Putamen (tissue), 1 donor: ENCODE results near the gene XPO6.
A peak's percentile ranks its signal among the peaks of the same experiment; 100 is the strongest.
"Not testable (repeated sequence)": the region's sequence is repeated elsewhere in the genome, so short reads cannot be mapped to it uniquely, and the experiment has no call there.

Experiments used
- DNase-seq: peaks from one replicate; pipeline ENCODE4 v3.0.0-alpha.2; 2016; ENCODE audit warnings: low spot score

XPO6 gene

GRCh38 chr16:28211758-28212531, at the start of gene XPO6:
Gene XPO6 (minus strand): TSS chr16:28211965. CDS start chr16:28211368, 597 bp downstream.
- DNase-seq = peak; percentile 94

- DNase-seq = no peak
Measured at GRCh38 chr16:28260193-28260592, 48.4 kb upstream of the XPO6 start.

GRCh38 chr16:28259781-28260150, 48.0 kb upstream of the XPO6 start:
- DNase-seq = no peak

GRCh38 chr16:28259091-28259780, 47.5 kb upstream of the XPO6 start:
- no peak for DNase-seq

GRCh38 chr16:28258567-28258966, 46.8 kb upstream of the XPO6 start:
- DNase-seq = no peak

GRCh38 chr16:28257256-28257655, 45.5 kb upstream of the XPO6 start:
- DNase-seq = no peak

GRCh38 chr16:28255838-28256237, 44.1 kb upstream of the XPO6 start:
- no peak for DNase-seq

- DNase-seq = no peak
Measured at GRCh38 chr16:28254158-28254557, 42.4 kb upstream of the XPO6 start.

GRCh38 chr16:28250999-28251398, 39.2 kb upstream of the XPO6 start:
- DNase-seq = no peak

- DNase-seq = not testable (repeated sequence)
Measured at GRCh38 chr16:28249483-28249882, 37.7 kb upstream of the XPO6 start.

- no peak for DNase-seq
Measured at GRCh38 chr16:28241924-28242323, 30.2 kb upstream of the XPO6 start.

- no peak for DNase-seq
Measured at GRCh38 chr16:28237754-28238357, 26.1 kb upstream of the XPO6 start.

- DNase-seq = no peak
Measured at GRCh38 chr16:28231763-28232162, 20.0 kb upstream of the XPO6 start.

- not testable (repeated sequence) for DNase-seq
Measured at GRCh38 chr16:28223909-28224308, 12.1 kb upstream of the XPO6 start.

GRCh38 chr16:28219777-28220176, 8.0 kb upstream of the XPO6 start:
- DNase-seq = not testable (repeated sequence)

- no peak for DNase-seq
Measured at GRCh38 chr16:28219282-28219681, 7.5 kb upstream of the XPO6 start.

GRCh38 chr16:28218109-28218508, 6.3 kb upstream of the XPO6 start:
- no peak for DNase-seq

GRCh38 chr16:28217326-28217725, 5.6 kb upstream of the XPO6 start:
- no peak for DNase-seq

- DNase-seq = no peak
Measured at GRCh38 chr16:28213396-28213795, 1.6 kb upstream of the XPO6 start.

GRCh38 chr16:28212532-28212873, 738 bp upstream of the XPO6 start:
- no peak for DNase-seq

- DNase-seq = peak; percentile 43
Measured at GRCh38 chr16:28210979-28211588, 681 bp downstream of the XPO6 start.

- no peak for DNase-seq
Measured at GRCh38 chr16:28210264-28210663, 1.5 kb downstream of the XPO6 start.

GRCh38 chr16:28208824-28209223, 2.9 kb downstream of the XPO6 start:
- DNase-seq = no peak
